DND-41 (cell line): Measurements from ENCODE around the gene NUCKS1.

Source experiments
- ATAC-seq: fragments of 200-7000 bp; cut with Tn5 transposase; 3 replicates; pipeline ENCODE4 v1.9.1; 2021; ENCODE audit warnings: low read depth; ENCODE audit not compliant: insufficient read depth
- DNase-seq: peaks from one replicate; pipeline ENCODE4 v3.0.0-alpha.2; 2020
- H2AFZ ChIP-seq: 2 replicates; pipeline ENCODE4 v1.6.0; 2012; ENCODE audit warnings: low read depth, low read length
- H3K27ac ChIP-seq: 2 replicates; pipeline ENCODE4 v1.5.1; 2012; ENCODE audit warnings: low read length, inconsistent platforms
- H3K27me3 ChIP-seq: fragments of 200-600 bp; sonication (generic); 2 replicates; pipeline ENCODE4 v1.6.0; 2012; ENCODE audit warnings: low read length, mild to moderate bottlenecking, inconsistent platforms; ENCODE audit not compliant: insufficient read depth, poor library complexity
- H3K36me3 ChIP-seq: 2 replicates; pipeline ENCODE4 v1.5.1; 2012; ENCODE audit warnings: low read length, inconsistent platforms; ENCODE audit not compliant: insufficient read depth
- H3K4me1 ChIP-seq: 2 replicates; pipeline ENCODE4 v1.5.1; 2012; ENCODE audit warnings: mild to moderate bottlenecking, low read length; ENCODE audit not compliant: insufficient read depth
- H3K4me2 ChIP-seq: 2 replicates; pipeline ENCODE4 v1.6.0; 2012; ENCODE audit warnings: mild to moderate bottlenecking, moderate library complexity, low read length, inconsistent platforms; ENCODE audit not compliant: insufficient read depth
- H3K4me3 ChIP-seq, 2 experiments: fragments of 200-600 bp in 1 of 2; shearing (Covaris generic) in 1 of 2; 2 replicates each; pipeline ENCODE4 v1.5.1; 2012 to 2016; ENCODE audit warnings: inconsistent platforms in 2 of 2, low read length in 2 of 2, mild to moderate bottlenecking in 2 of 2, low read depth in 1 of 2, moderate library complexity in 1 of 2
- H3K79me2 ChIP-seq: 2 replicates; pipeline ENCODE4 v1.6.0; 2012; ENCODE audit warnings: low read length, inconsistent platforms; ENCODE audit not compliant: insufficient read depth
- H3K9ac ChIP-seq: 2 replicates; pipeline ENCODE4 v1.6.0; 2012; ENCODE audit warnings: low read depth, mild to moderate bottlenecking, inconsistent platforms, low read length, moderate library complexity
- H3K9me3 ChIP-seq: 2 replicates; pipeline ENCODE4 v1.5.1; 2012; ENCODE audit warnings: low read length, moderate library complexity, mild to moderate bottlenecking, inconsistent platforms; ENCODE audit not compliant: insufficient read depth, severe bottlenecking
- H4K20me1 ChIP-seq: 2 replicates; pipeline ENCODE4 v1.6.0; 2012; ENCODE audit warnings: low read length; ENCODE audit not compliant: insufficient read depth
- EZH2 ChIP-seq: IDR thresholded peaks from 3 replicates; pipeline ENCODE4 v1.6.1; 2012; ENCODE audit warnings: borderline replicate concordance, low read depth, mild to moderate bottlenecking, moderate library complexity, low read length, inconsistent platforms; ENCODE audit not compliant: severe bottlenecking
- TF ChIP-seq, protein P1 (sequence below): IDR thresholded peaks from 2 replicates; pipeline ENCODE4 v1.5.1; 2012; ENCODE audit warnings: borderline replicate concordance, low read length, moderate library complexity, mild to moderate bottlenecking; ENCODE audit not compliant: poor library complexity, severe bottlenecking; ENCODE audit errors: extremely low read depth

NUCKS1 gene, protein sequence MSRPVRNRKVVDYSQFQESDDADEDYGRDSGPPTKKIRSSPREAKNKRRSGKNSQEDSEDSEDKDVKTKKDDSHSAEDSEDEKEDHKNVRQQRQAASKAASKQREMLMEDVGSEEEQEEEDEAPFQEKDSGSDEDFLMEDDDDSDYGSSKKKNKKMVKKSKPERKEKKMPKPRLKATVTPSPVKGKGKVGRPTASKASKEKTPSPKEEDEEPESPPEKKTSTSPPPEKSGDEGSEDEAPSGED

DNA sequence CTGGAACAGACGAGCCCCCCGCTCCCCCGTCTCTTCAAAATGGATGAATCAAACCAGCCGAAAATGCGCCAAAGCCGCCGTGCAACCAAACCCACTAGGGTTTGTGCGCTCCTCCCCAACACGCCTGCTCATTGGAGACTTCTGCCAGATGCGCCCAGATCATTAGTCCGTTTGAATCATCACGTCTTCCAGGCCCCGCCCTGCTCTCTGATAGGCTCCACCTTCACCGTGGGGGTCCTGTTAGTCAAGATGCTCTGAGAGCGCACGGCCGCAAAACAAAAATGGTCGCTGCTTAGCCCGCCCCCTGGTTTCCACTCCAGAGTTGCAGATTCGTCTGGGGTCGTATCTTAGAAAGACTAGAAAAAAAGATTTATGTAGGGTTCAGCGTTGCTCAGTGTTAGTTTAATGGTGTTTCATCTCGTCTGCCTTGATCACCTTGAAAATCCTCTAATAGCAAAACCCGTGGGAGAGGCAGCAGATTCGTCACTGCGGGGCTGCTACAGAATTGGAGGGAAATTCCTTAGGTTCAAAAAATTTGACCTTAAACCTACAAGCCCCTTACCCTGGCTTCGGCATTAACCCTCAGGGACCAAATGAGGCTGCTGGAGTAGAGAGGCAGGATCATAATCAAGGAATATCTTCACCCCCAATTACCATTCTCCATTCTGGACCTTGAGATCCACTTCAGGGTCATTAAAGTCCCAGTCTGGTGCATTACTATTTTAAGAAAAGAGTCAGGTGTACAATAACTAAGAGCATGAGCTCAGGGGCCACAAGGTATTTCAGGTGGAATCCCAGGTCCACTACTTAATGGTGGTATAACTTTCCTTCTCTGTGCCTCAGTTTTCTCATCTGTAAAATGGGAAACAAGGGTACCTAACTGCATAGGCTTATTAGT is at the start of gene NUCKS1:
NUCKS1 (minus strand) TSS at position 45 of the 898 bp plus-strand sequence. CDS start 209 bp downstream, outside the sequence.
- peak within 1 kb of the TSS; percentile 67 to 82 for H3K4me3 ChIP-seq
- H3K9ac ChIP-seq: peak within 1 kb of the TSS; percentile 76
- H3K4me2 ChIP-seq: peak within 1 kb of the TSS; percentile 76
- peak; percentile 99 for DNase-seq
- no peaks in the 10 kb centered on the region for H3K27me3 ChIP-seq
- H2AFZ ChIP-seq: peak within 1 kb of the TSS; percentile 99
- peaks cover 40% of the 10 kb centered on the region for H4K20me1 ChIP-seq
- no peaks in the 10 kb centered on the region for H3K9me3 ChIP-seq
- H3K4me1 ChIP-seq: peaks cover 45% of the 10 kb centered on the region
- ATAC-seq: peak; percentile 83
- H3K27ac ChIP-seq: peak within 1 kb of the TSS; percentile 98
- TF ChIP-seq, protein P1, sequence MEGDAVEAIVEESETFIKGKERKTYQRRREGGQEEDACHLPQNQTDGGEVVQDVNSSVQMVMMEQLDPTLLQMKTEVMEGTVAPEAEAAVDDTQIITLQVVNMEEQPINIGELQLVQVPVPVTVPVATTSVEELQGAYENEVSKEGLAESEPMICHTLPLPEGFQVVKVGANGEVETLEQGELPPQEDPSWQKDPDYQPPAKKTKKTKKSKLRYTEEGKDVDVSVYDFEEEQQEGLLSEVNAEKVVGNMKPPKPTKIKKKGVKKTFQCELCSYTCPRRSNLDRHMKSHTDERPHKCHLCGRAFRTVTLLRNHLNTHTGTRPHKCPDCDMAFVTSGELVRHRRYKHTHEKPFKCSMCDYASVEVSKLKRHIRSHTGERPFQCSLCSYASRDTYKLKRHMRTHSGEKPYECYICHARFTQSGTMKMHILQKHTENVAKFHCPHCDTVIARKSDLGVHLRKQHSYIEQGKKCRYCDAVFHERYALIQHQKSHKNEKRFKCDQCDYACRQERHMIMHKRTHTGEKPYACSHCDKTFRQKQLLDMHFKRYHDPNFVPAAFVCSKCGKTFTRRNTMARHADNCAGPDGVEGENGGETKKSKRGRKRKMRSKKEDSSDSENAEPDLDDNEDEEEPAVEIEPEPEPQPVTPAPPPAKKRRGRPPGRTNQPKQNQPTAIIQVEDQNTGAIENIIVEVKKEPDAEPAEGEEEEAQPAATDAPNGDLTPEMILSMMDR: no peak
- TF ChIP-seq EZH2: no peak
- H3K36me3 ChIP-seq: peaks cover 36% of the 10 kb centered on the region
- H3K79me2 ChIP-seq: peaks cover 44% of the 10 kb centered on the region

DNA sequence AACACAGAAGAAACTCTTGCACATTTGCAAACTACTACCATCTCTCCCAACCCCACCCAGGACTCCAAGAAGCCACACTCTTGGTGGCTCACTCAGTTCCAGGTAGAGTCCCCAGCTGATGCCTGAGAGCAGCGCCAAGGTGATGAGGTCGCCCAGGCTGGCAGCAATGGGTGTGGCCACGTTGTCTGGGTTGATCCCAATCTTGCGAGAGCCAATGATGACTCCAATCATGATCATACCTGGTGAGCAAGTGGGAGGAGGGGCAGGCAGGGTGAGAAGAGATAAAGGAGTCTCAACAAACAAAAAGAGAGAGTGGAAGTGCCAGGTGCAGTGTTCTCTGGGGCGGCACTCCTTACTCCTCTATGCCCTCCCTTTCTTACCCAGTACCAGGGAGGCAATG is 48.6 kb upstream of the NUCKS1 start:
- Histone ChIP-seq H2AFZ (no peak overlapping the region), H3K36me3 (peaks cover 68% of the 10 kb centered on the region), H3K79me2 (0 out of 2 replicates have a peak, but pooled peaks cover under 1% of the 10 kb centered on the region), H3K27ac (no peak overlapping the region), H4K20me1 (peaks cover 2% of the 10 kb centered on the region), H3K9me3 (no peaks in the 10 kb centered on the region), H3K4me2 (no peak overlapping the region), H3K4me3 (no peak overlapping the region), H3K9ac (no peak overlapping the region), H3K27me3 (no peaks in the 10 kb centered on the region), H3K4me1 (no peaks in the 10 kb centered on the region)
- TF ChIP-seq, protein P1: no peak
- no peak for TF ChIP-seq EZH2
- DNase-seq (no peak), ATAC-seq (no peak)

DNA sequence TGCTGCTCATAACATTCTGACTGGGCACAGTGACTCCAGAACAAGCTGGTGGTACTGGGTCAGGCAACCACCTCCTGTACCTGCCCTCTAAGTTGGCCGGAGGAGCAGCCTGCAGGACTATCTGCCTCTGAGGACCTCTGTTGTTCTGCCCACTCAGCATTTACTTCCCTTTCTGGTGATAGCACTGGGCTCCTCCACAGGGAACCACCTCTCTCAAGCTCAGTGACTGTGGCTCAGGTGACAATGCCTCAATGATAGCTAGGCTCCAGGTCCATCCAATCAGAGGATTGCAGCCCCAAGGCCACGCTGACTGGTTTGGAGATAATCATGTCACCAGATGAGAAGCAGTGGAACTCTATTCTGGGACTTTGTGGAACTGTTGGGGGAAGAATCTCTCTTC is 47.2 kb upstream of the NUCKS1 start:
- Histone ChIP-seq H3K9ac (no peak overlapping the region), H3K4me3 (no peak overlapping the region), H3K27me3 (no peaks in the 10 kb centered on the region), H3K4me1 (no peaks in the 10 kb centered on the region), H3K36me3 (peaks cover 81% of the 10 kb centered on the region), H3K79me2 (no peaks in the 10 kb centered on the region), H3K27ac (no peak overlapping the region), H3K9me3 (no peaks in the 10 kb centered on the region), H2AFZ (no peak overlapping the region), H4K20me1 (peaks cover 2% of the 10 kb centered on the region), H3K4me2 (no peak overlapping the region)
- DNase-seq: no peak
- no peak for TF ChIP-seq EZH2
- TF ChIP-seq, protein P1: no peak
- ATAC-seq: no peak
